ENCODE measurements around the gene FAM216A. TPM values are rescaled to one million over a fixed set of nuclear protein-coding genes. Genes with fewer than 3 reads are reported as not detected.
"Not testable (repeated sequence)": the region's sequence is repeated elsewhere in the genome, so short reads cannot be mapped to it uniquely, and the experiment has no call there.

Gene FAM216A
- total RNA-seq, 1 experiment from 2014 or later, result 46.1 TPM

DNA sequence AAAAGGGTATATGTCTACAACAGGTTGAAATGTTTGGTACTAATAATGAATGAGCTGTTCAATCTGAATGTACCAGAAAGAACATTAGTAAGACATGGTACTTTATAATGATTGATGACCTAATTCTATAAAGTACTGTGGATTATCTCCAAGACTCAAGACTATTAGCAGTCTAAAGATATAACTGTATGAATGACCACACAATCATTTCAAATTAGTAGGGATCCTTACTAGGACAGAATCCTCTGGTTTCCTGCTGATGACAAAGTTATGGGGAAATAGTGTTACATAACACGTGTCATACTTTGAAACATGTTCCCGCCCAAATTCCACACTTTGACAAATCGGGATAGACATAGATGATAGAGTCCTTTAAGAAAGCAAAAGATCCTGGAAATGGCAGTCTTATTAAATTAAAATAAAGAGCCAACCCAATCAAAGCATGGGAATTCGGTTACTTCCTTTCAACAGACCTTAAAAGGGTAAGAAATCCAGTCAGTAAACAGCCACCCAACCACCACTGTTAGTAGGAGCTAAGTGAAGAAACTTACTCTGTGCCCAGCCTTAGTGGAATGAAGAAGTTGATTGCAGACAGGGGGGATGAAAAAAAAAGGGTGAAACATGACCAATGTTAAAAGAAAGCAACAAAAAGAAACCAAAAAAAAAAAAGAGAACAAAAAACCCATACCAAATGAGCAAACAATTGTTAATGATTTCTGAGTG, 30.5 kb downstream of the FAM216A start:
- peak; percentile 27 for DNase-seq (ENCODE audit: low read depth)

DNA sequence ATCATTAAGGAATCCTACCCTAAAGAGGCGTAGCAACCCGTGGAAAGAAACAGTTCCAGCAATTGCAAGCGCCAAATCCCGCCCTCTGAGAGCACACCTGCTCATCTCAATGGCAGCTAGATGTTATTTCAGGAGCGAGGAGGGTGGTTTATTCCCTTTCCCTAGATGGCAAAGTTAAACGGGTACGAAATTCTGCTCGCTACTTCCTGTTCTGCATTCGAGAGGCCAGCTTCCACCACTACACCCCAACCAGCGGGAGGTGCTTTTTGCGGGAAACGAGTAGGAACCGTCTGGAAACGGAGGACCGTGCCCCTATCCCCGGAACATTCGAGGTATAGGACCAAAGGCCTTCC, 32.7 kb downstream of the FAM216A start:
- peak; percentile 55 for DNase-seq (ENCODE audit: low read depth)

DNA sequence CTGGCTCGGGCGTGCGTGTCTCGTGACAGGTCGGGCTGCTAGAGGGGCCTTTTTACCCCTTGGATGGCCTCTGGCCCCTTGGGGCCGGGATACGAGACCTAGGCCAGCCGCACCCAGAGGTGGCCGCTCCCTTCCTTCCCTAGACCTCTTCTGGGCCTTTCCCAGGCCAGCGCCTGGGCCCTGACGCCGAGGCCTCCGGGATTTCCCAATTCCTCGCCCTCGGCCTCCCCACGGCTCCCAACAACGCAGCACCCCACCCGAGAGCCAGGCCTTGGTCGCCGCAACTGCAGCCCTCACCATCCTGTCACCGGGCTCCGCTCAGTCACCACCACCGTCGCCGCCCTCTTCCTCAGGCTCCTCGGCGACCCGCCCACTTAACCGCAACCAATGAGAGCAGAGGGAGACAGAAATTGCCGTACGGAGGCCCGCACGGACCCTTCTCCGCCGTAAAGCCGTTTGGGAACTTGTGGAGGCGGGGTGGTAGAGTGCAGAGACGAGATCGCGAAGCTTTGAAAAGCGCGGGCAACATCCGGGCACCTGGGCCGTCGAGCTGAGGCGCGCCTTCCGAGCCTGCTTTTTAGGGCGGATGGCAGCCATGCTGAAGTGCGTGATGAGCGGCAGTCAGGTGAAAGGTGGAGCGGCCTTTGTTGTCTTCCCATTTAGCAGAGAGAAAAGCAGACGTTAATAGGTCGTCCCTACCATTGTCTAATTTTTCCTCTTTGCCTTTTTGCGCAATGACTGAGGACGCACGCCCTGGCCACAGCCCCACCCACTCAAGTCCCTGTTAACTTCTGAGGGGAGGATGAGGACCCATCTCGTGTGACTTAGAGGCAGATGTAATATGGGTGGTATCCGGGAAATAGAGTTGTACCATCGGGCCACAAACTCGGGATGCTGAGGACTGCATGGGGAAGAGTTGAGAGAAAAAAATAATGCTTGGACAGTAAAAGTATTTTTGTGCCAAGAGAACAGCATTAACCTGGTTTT, 33.4 kb downstream of the FAM216A start, which contains the start of the genes RAD9B and VPS29:
Gene RAD9B, plus strand, starts transcription at position 580 of the 987 bp plus-strand sequence. Its CDS starts 7 bp downstream, at position 587.
Gene VPS29, minus strand, starts transcription at position 360 of the 987 bp plus-strand sequence. Its CDS starts 60 bp downstream, at position 300.
- DNase-seq (ENCODE audit: low read depth), result peak; percentile 98

DNA sequence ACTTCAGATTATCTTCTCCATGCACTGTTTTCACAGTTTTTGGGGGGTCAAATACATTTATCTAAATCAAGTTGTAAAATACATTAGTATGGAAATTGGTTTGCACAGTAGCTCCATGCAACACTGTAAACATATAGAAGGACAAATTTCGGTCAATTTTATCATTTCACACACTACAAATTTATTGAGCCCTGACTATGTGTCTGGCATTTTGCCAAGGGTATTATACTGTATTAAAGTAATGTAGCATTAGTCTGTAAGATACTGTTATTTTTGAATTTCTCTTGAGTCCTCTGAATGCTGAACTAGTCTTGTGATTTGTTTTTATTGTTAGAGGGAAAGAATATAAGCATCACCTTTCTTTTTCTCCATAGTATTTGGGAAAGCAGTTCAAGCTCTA, 34.8 kb downstream of the FAM216A start:
- DNase-seq (ENCODE audit: low read depth), result no peak

DNA sequence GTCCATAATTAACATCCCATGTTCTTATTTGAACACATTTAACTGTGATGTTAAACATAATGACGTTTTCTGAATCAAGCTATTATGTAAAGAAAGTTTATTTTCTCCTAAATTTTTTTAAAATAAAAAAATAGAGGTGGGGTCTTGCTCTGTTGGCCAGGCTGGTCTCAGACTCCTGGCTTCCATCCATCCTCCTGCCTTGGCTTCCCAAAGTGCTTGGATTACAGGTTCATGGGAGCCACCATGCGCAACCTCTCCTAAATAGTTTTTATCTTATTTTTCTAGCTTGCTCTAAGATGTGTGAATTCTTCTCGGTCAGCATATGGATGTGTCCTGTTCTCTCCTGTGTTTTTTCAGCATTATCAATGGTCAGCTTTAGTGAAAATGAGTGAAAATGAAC, 36.7 kb downstream of the FAM216A start:
- DNase-seq (ENCODE audit: low read depth), result no peak

DNA sequence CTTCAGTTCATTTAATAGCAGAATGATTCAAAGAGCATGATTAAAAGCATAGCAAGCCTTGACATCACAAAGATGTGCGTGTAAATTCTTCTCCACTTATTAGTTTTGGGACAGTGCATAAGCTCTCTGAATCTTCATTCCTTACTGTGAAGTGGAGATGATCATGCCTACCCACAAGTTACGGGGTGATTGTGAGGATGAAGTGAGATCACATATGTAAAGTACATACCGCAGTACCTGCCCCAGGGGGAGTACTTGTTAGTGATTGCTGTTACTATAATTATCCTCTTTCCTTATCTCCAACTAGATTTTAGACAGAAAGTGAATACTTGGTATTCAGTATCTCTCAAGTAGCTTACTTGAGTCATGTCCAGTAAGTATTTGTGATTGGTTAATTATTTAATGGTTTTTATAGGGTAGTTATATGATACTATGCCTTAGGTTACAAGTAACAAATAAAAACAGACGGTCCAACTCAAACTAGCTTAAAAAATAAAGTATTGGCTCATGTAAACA, 39.5 kb downstream of the FAM216A start:
- DNase-seq (ENCODE audit: low read depth), result no peak

DNA sequence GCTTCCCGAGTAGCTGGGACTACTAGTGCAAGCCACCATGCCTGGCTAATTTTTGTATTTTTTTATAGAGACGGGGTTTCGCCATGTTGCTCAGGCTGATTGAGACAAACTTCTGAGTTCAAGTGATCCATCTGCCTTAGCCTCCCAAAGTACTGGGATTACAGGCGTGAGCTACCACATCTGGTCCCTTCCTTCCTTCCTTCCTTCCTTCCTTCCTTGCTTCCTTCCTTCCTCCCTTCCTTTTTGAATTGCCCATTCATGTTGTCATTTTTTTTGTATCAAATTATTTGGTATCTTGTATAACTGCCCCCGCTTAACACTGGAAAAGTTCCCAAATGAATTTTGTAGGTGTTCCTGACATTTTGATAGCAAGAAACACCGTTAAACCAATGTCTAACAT, 45.2 kb downstream of the FAM216A start:
- DNase-seq (ENCODE audit: low read depth), result no peak

DNA sequence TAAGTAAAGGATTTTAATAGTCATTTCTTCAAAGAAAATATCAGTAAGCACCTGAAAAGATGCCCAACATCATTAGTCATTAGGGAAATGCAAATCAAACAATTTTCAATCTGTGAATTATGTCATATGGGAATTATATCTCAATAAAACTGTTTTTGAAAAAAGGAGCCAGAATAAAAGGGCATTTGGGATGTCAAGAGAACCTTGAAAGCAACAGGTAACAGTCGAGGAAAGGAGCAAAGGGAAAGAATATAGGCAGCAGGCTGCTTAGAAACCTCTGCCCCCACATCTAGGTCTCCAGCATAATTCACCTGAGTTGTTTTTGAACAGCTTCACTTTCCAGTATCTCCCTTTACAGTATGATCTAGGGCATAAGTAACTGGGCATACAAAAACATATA, 45.7 kb downstream of the FAM216A start:
- DNase-seq (ENCODE audit: low read depth), result no peak

DNA sequence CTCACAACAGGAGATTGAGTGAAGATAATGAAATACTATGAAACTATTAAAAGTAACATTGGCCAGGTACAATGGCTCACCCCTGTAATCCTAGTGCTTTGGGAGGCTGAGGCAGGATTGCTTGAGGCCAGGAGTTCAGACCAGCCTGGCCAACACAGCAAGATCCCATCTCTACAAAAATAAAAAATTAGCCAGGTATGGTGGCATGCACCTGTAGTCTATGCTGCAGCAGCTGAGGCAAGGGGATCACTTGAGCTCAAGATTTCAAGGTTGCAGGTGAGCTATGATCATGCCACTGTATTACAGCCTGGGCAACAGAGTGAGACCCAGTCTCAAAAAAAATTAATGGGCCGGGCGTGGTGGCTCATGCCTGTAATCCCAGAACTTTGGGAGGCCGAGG, 48.4 kb downstream of the FAM216A start:
- DNase-seq (ENCODE audit: low read depth), result no peak

DNA sequence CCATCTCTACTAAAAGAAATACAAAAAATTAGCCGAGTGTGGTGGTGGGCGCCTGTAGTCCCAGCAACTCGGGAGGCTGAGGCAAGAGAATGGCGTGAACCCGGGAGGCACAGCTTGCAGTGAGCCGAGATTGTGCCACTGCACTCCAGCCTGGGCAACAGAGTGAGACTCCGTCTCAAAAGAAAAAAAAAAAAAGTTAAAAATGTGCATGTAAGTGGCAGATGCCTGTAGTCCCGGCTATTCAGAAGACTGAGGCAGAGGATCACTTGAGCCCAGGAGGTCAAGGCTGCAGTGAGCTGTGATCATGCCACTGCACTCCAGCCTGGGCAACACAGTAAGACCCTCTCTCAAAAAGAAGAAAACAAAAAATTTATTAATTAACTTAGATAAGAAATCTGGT, 49.4 kb downstream of the FAM216A start:
- not testable (repeated sequence) for DNase-seq (ENCODE audit: low read depth)

DNA sequence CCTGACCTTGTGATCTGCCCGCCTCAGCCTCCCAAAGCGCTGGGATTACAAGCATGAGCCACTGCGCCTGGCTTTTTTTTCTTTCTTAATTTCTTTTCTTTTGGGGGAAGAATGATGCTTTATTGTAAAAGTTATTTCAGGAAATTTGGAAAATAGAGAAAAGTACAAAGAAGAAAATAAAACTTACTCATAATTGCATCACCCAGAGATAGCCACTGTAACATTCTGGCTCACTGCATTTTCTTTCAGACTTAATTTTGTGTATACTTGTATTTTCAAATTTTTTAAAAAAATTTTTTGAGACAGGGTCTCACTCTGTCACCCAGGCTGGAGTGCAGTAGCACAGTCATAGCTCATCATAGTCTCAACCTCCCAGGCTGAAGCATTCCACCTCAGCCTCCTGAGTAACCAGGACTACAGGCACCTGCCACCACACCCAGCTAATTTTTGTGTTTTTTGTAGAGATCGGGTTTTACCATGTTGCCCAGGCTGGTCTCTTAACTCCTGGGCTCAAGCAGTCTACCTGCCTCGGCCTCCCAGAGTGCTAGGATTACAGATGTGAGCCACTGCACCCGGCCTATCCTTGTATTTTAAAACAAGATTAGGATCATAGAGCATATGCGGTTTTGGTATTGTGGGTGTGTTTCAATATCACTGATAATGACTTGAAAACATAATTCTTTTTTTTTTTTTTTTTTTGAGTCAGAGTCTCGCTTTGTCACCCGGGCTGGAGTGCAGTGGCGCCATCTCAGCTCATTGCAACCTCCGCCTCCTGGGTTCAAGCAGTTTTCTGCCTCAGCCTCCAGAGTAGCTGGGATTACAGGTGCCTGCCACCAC, 52.4 kb downstream of the FAM216A start:
- DNase-seq (ENCODE audit: low read depth), result not testable (repeated sequence)

DNA sequence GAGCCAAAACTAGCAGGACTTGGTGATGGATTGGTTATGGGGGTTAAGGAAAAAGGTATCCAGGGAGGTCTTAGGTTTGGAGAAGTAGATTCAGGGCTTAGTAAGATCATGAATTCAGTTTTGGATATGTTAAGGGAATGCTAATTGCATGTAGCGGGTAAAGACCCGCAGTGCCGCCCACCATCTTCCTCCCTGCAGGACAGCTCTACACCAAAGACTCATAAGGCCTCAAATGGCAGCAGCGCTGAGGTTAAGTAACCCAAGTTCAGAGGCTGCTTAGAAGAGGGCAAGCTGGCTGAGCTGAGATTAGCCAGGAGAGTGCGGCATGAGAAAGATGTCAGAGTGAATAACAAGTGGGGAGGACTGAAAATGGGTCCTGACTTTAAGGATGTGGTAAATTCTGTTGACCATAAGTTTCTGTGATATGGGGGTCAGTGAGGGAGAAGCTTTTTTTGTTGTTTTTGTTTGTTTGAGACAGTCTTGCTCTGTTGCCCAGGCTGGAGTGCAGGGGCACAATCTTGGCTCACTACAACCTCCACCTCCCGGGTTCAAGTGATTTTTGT, 59.7 kb downstream of the FAM216A start:
- DNase-seq (ENCODE audit: low read depth), result no peak

DNA sequence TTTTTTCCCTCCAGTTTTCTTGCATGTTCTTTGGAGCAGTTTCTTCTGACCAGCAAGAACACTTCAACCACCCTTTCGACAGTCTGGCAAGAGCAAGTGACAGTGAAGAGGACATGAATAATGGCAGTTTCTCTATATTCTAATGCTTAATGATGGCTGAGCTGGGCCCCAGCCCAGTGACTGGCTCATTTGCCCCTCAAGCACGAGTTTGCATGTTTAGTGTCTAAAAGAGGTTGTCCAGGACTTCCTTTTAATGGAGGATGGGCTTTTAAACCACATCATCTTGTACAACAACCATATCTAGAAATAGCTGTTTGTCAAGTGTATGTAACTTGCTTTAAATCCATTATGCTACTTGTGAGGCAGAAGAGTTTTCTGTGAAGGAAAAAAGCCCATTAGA, 61.9 kb downstream of the FAM216A start:
- no peak for DNase-seq (ENCODE audit: low read depth)

DNA sequence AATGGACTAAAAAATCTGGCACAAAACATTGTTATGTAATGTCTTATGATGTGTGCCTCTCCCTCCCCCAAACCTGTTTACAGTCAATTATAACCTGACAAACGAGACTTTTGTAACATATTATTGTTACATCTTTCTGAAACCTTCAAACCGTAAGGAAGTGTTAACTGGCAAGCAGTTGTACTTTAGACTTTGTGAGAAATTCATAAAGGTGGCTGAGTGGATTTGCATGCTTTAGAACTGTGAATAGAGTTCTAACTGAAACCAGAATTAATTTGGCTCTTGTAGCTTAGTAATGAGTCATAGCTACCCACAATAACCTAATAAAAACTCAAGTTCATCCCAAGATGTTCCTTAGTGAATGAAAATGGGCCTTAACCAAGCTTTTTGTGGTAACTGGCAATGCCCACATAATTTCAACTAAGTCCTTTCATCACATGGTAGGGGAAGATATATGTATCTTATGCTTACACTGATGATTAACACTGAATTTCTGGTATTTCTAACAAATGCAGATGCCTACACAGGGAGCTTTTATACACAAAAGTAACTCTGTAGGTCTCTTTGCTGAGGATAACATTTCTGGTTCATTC, 63.2 kb downstream of the FAM216A start:
- peak; percentile 57 for DNase-seq (ENCODE audit: low read depth)

DNA sequence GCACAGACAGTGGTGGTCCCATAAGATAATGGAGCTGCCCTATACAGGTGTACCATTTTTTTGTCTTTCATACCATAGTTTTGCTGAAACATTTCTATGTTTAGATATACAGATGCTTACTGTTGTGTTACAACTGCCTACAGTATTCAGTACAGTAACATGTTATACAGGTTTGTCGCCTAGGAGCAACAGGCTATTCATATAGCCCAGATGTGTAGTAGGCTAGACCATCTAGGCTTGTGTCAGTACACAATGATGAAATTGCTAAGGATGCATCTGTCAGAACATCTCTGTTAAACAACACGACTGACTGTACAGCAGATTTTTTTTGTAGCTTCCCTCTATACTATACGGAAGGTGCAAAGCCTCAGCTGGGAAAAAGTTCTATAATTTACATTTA, 64.0 kb downstream of the FAM216A start:
- no peak for DNase-seq (ENCODE audit: low read depth)

DNA sequence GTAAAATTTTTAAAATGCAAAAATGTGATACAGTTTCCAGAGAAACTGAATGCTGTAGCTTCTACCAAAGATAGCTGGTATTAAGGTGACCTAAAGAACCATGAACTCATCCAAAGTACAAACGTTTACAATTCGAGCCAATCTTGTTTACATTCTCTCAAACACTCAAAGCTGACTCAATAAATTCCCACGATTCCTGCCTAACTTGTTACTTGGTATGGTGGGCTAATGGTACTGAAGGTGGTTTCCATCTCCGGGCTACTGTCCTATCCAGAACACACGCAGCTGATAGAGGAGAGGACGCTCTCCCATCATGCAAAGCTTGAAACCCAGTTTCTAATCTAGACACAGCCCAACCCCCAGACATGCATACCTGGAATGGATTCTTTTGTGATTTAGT, 65.0 kb downstream of the FAM216A start:
- no peak for DNase-seq (ENCODE audit: low read depth)

DNA sequence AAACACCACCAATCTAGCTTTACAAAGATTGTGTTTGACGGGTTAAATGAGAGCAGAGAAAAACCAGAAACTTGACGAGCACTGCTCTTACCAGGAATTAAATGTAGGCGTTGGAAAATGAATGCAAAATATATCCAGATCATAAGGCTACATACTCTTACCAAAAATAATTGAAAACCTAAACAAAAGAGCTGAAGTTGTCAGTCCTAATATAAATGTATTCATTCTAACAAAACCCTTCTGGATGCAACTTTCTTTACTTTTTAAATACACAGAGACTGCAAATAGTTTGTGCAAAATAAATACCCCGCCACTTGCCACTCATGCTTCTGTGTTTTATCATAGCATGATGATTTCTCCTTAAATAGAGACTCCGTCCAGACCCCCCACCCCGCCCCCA, 66.2 kb downstream of the FAM216A start:
- DNase-seq (ENCODE audit: low read depth), result no peak

DNA sequence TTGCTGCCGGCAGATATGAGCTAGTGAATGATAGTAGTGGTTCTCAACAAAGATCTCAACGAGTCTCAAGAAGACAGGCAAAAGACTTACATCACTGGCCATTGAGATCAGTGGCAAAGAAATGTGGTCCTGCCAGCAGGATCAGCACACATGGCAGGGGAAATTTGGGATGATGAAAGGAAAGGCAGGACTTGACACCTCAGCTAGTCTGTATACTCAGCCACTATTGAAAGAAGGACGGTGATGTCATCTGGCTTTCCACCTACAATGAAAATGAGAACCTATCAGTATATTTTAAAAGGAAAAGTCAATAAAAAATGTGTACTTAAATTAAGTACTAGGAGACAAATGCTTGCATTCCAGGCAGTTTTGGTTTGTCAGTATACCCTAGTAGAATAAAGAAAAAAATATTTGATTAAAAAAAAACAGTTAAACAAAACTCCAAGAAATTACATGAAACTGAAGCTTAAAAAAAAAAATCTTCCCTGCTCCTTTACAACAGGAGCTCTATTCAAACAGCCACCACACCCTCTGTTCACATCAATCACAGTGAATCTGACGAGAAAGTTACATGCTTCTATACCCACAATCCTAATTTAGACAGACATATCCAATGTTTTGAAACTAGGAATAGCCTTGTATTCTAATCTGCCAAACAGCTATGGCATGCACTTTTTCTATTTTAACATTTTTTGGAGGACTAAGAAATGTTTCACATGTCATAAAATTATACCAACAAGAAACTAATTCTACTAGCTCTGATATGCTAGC, 68.4 kb downstream of the FAM216A start:
- DNase-seq (ENCODE audit: low read depth), result no peak

DNA sequence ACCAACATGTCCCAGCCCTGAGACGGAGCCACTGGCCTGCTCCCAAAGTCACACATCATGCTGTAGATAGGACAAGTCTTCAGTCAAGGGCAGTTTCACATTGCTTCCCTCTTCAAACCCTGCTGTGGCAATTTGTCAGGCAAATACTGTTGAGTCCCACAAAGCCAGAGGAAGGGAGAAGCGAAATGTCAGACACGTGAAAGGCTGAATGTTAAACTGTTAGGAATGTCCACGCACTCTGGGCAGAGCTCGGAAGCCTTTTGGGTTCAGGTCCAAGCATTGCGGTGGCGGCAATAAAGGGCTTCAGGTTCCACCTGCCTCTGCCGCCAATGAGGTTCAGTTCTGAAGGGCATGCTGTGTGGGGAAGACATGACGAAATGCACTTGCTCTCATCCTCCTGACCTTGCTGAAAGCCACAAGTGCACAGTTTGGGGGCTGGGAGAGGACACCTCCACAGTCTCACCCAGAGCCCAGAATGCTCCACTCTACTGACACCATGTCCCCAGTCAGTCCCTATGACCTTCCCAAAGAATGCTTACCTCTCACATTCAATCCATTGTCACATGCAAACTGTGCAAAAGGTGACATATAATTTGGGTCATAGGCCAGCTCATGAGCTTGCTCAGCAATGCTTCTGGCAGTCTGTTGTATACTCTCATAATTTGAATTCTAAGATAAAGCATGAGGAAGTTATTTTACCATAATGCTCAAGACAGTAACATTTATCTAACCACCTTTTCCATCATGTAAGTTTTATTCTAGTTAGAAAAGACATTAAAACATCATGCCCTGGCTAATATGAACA, 69.2 kb downstream of the FAM216A start:
- DNase-seq (ENCODE audit: low read depth), result no peak
